Neural cell (in vitro differentiated cells): ENCODE measurements around the gene SLC6A6. TPM values are rescaled to one million over a fixed set of nuclear protein-coding genes. Genes with fewer than 3 reads are reported as not detected.

Source experiments
- H2AFZ ChIP-seq: fragments of 200-600, 300-800 bp; sonication (generic), shearing (Covaris generic); 2 replicates; pipeline ENCODE4 v1.6.0; 2014; ENCODE audit warnings: low read depth, mild to moderate bottlenecking, antibody characterized with exemption, low read length, moderate library complexity
- H3F3A ChIP-seq: fragments of 200-600 bp; shearing (Covaris generic); 2 replicates; pipeline ENCODE4 v1.6.1; 2016; ENCODE audit warnings: mild to moderate bottlenecking, moderate library complexity, mixed read lengths, antibody characterized with exemption, low read length; ENCODE audit not compliant: insufficient read depth, poor library complexity, severe bottlenecking
- H3K27ac ChIP-seq: fragments of 200-600, 300-800 bp; sonication (generic), shearing (Covaris generic); 2 replicates; pipeline ENCODE4 v1.5.1; 2014; ENCODE audit warnings: mild to moderate bottlenecking, low read length, moderate library complexity
- H3K27me3 ChIP-seq: fragments of 300-800, 200-600 bp; sonication (generic), shearing (Covaris generic); 2 replicates; pipeline ENCODE4 v1.6.0; 2014; ENCODE audit warnings: mild to moderate bottlenecking, low read depth, low read length, moderate library complexity; ENCODE audit not compliant: insufficient read depth
- H3K36me3 ChIP-seq: fragments of 300-800, 200-600 bp; sonication (generic), shearing (Covaris generic); 2 replicates; pipeline ENCODE4 v1.5.1; 2014; ENCODE audit warnings: mild to moderate bottlenecking, antibody characterized with exemption, low read length, moderate library complexity; ENCODE audit not compliant: insufficient read depth
- H3K4me2 ChIP-seq: fragments of 300-800, 200-600 bp; sonication (generic), shearing (Covaris generic); 2 replicates; pipeline ENCODE4 v1.6.0; 2014; ENCODE audit warnings: mild to moderate bottlenecking, low read length
- H3K4me3 ChIP-seq: fragments of 300-800, 200-600 bp; sonication (generic), shearing (Covaris generic); 2 replicates; pipeline ENCODE4 v1.5.1; 2014; ENCODE audit warnings: mild to moderate bottlenecking, low read length, moderate library complexity
- H3K79me2 ChIP-seq: fragments of 200-600 bp; shearing (Covaris generic); replicated peaks from 2 replicates; pipeline ENCODE4 v1.6.0; 2014; ENCODE audit warnings: mild to moderate bottlenecking, low read length, moderate library complexity; ENCODE audit not compliant: insufficient read depth
- H3K9ac ChIP-seq: fragments of 300-800, 200-600 bp; sonication (generic), shearing (Covaris generic); 2 replicates; pipeline ENCODE4 v1.6.1; 2016; ENCODE audit warnings: mild to moderate bottlenecking, low read length, mixed read lengths
- H3K9me2 ChIP-seq: fragments of 200-600 bp; shearing (Covaris generic); 2 replicates; pipeline ENCODE4 v1.6.1; 2016; ENCODE audit warnings: mild to moderate bottlenecking, low read length, mixed read lengths; ENCODE audit not compliant: insufficient read depth
- H3K9me3 ChIP-seq: fragments of 200-600, 300-800 bp; sonication (generic), shearing (Covaris generic); 2 replicates; pipeline ENCODE4 v1.6.1; 2016; ENCODE audit warnings: mild to moderate bottlenecking, mixed run types, low read length, moderate library complexity, mixed read lengths
- H4K20me1 ChIP-seq: fragments of 200-600 bp; shearing (Covaris generic); 2 replicates; pipeline ENCODE4 v1.6.1; 2016; ENCODE audit warnings: mild to moderate bottlenecking, mixed run types; ENCODE audit not compliant: insufficient read depth
- CTCF ChIP-seq: fragments of 450-650 bp; IDR thresholded peaks from 2 replicates; pipeline ENCODE4 v1.5.1; 2014; ENCODE audit warnings: antibody characterized with exemption, mild to moderate bottlenecking, moderate library complexity; ENCODE audit not compliant: poor library complexity, severe bottlenecking
- EP300 ChIP-seq: fragments of 450-650 bp; conservative IDR thresholded peaks from 2 replicates; pipeline ENCODE4 v1.6.1; 2014; ENCODE audit warnings: antibody characterized with exemption, mild to moderate bottlenecking, moderate library complexity; ENCODE audit not compliant: poor library complexity, severe bottlenecking
- EZH2 ChIP-seq: fragments of 200-600, 300-800 bp; shearing (Covaris generic), sonication (generic); IDR thresholded peaks from 2 replicates; pipeline ENCODE4 v1.6.1; 2014; ENCODE audit warnings: antibody characterized with exemption, low read length, borderline replicate concordance, mild to moderate bottlenecking; ENCODE audit not compliant: insufficient read depth, poor library complexity, severe bottlenecking
- MXI1 ChIP-seq: fragments of 450-650 bp; conservative IDR thresholded peaks from 2 replicates; pipeline ENCODE4 v1.6.1; 2014; ENCODE audit warnings: antibody characterized with exemption, mild to moderate bottlenecking; ENCODE audit not compliant: poor library complexity, severe bottlenecking
- POLR2AphosphoS5 ChIP-seq: IDR thresholded peaks from 2 replicates; pipeline ENCODE4 v1.6.1; 2012
- RAD21 ChIP-seq: fragments of 450-650 bp; conservative IDR thresholded peaks from 2 replicates; pipeline ENCODE4 v1.6.1; 2014; ENCODE audit warnings: antibody characterized with exemption, mild to moderate bottlenecking, moderate library complexity
- REST ChIP-seq: IDR thresholded peaks from 2 replicates; pipeline ENCODE4 v1.6.1; 2012; ENCODE audit warnings: borderline replicate concordance
- SMC3 ChIP-seq: fragments of 450-650 bp; conservative IDR thresholded peaks from 2 replicates; pipeline ENCODE4 v1.6.1; 2014; ENCODE audit warnings: antibody characterized with exemption, mild to moderate bottlenecking, moderate library complexity; ENCODE audit not compliant: poor library complexity
- TAF1 ChIP-seq: IDR thresholded peaks from 2 replicates; pipeline ENCODE4 v1.6.1; 2012; ENCODE audit warnings: low read depth
- polyA plus RNA-seq: library from polyadenylated mRNA; depleted of rRNA; stranded (reverse); fragments of >200 nt; gene quantifications from 2 replicates; pipeline ENCODE4 v1.2.3, GENCODE V29; 2014

The SLC6A6 gene
- polyA plus RNA-seq, 1 donor from 2014 or later: 15.9 TPM

GRCh38 chr3:14470461-14470860 is 68.1 kb downstream of the SLC6A6 start:
- no peaks in the 10 kb centered on the region for H3K27me3 ChIP-seq
- no peaks in the 10 kb centered on the region for H3K79me2 ChIP-seq
- no peak overlapping the region for H3K4me3 ChIP-seq
- no peak overlapping the region for H3K9ac ChIP-seq
- TF ChIP-seq RAD21 (no peak), EP300 (no peak), TAF1 (no peak), POLR2AphosphoS5 (no peak), EZH2 (no peak), SMC3 (no peak), MXI1 (no peak), CTCF (no peak), REST (no peak)
- no peak overlapping the region for H3K27ac ChIP-seq
- H3K9me2 ChIP-seq: no peaks in the 10 kb centered on the region
- H3K36me3 ChIP-seq: no peaks in the 10 kb centered on the region
- H3K9me3 ChIP-seq: no peaks in the 10 kb centered on the region
- H4K20me1 ChIP-seq: no peaks in the 10 kb centered on the region
- no peaks in the 10 kb centered on the region for H3F3A ChIP-seq
- H3K4me2 ChIP-seq: no peak overlapping the region
- H2AFZ ChIP-seq: no peak overlapping the region

GRCh38 chr3:14471016-14471415 is 68.6 kb downstream of the SLC6A6 start:
- no peaks in the 10 kb centered on the region for H3K9me2 ChIP-seq
- H3K27me3 ChIP-seq: no peaks in the 10 kb centered on the region
- no peak overlapping the region for H2AFZ ChIP-seq
- H3K4me2 ChIP-seq: no peak overlapping the region
- no peaks in the 10 kb centered on the region for H3F3A ChIP-seq
- H3K9me3 ChIP-seq: no peaks in the 10 kb centered on the region
- H3K36me3 ChIP-seq: no peaks in the 10 kb centered on the region
- no peak overlapping the region for H3K9ac ChIP-seq
- TF ChIP-seq MXI1 (no peak), CTCF (no peak), EP300 (no peak), SMC3 (no peak), TAF1 (no peak)
- H3K27ac ChIP-seq: no peak overlapping the region
- no peak overlapping the region for H3K4me3 ChIP-seq
- H3K79me2 ChIP-seq: no peaks in the 10 kb centered on the region
- no peaks in the 10 kb centered on the region for H4K20me1 ChIP-seq
